ENCODE results near the gene ZNF827. TPM values are rescaled to one million over a fixed set of nuclear protein-coding genes. Genes with fewer than 3 reads are reported as not detected.

The ZNF827 gene
- total RNA-seq, 1 donor from 2014 or later = 17.0 TPM

DNA sequence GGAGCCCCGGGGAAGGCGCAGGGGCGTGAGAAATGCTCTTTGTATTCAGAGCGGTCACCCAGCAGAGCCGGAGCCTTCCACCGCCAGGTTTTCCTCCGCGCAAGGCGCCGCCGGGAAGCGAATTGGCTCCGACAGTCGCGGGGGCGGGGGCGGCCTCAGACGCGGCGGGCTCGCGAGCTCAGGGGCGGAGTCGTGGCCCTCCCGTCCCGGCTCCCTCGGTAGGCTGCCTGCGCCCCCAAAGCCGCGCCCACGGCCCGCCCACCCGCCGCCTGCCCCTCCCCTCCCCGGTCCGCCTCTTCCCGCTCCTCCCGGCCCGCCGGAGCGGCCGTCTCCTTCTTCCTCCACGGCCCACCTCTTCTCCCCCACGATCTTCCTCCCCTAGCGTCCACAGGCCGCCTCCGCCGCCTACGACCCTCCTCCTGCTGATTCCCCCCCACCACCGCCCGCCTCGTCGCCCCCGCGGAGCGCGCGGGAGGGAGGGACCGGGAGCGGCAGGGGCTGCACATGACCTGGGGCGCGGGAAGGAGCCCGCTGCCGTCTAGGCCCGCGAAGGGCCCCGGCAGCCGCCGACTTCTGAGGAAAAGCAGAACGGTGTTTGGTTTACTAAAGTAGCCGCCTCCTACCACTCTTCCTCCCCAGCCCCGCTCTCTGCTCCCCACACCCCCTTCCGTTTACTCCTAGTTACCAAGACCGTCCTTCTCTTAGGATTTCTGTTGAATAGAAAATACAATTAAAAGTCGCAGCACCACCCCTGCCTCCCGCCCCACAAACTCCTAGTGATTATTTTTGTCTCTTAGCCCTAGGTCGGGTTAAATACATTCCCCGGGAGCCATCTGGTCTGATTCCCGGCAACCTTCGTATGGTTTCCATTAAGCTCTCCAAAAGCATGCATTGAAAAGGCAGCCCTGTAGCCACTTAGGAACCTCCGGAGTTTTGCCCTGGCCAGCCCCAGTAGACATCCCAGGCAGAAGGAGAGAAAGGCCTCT, 205.4 kb downstream of the ZNF827 start:
- intact Hi-C loops (cut with micrococcal nuclease) = loop anchor here (1.0 to 2.0 kb wide), 8 partner anchors 75 to 1884 kb away; partner anchors contain the start of genes ABCE1, ANAPC10, LSM6 and MMAA

DNA sequence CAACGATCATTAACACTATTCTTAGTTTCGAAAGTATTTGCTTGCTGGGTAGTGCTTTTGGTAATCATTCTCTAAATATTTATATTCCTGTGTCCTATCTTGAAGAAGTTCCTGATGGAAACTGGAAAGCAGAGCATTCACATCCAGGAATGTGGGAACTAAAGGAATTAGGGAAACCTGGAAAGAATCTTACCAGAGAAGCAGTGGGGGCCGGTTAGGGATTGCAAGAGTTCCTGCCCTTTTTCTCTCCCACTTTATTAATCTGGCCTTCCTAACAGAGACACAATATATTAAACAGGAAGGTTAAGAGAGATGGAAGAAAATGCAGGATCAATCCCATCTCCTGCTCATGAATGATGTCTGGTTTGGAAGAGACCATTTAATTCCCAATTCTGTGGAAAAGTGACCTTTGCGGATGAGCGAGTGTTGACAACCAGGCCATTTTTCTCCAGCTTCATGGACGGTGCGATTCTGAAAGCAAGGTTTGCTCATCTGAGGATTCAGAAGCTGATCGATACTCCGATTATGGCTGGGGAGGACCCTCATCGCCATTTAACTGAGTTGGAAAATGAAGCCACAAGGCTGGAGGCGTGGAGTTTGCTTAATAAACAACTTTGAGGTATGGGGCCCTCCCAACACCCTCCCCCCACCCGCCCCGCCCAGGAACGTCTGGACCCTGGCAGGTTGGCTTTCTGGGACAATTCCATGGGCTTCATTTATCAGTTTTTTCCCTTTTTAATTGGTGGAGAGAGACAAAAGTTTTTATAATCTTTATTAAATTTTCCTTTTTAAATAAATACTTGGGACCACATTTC, 206.4 kb downstream of the ZNF827 start:
- intact Hi-C loops (cut with micrococcal nuclease) = loop anchor here (1.0 to 2.0 kb wide), 5 partner anchors 97 to 1885 kb away; partner anchors contain the start of genes ABCE1, ANAPC10, LSM6 and OTUD4

DNA sequence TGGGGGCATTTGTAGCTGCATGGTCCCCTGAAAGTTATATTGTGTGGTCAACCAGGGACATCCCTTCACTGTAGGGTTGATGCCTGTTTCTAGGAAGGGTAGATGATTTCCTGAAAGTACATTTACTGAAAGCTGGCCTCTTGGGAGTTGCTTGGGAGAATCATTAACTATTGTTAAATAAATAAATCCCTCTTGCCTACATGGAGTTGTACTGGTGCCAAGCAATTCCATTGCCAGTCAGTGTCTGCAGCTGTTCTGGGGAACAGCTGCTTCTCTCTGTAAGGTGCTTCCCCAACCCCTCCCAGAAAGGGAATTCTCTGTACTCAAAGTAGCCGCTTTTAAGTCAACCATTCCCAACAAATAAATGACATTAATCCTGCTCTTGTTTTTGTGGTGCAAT, 207.6 kb downstream of the ZNF827 start:
- intact Hi-C loops (cut with micrococcal nuclease) = no loop called here

DNA sequence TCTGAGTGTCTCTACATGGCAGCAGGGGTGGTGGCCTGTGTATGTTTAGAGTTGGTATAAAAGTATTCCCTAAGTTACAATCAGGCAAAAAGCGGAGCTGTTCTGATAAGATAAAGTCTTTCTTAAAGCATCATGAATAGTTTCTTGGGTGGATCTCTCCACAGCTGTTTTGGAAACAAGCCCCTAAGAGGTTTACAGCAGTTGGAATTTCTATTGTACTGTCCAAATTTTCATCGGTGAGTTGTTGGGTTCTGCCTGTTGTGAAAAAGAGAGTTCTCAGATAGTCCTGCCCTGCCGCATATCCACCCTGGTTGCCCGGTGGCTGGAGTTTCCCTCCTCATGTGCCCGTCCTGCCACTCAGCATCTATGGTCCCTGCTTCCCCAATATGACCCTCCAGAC, 208.6 kb downstream of the ZNF827 start:
- intact Hi-C loops (cut with micrococcal nuclease) = no loop called here

DNA sequence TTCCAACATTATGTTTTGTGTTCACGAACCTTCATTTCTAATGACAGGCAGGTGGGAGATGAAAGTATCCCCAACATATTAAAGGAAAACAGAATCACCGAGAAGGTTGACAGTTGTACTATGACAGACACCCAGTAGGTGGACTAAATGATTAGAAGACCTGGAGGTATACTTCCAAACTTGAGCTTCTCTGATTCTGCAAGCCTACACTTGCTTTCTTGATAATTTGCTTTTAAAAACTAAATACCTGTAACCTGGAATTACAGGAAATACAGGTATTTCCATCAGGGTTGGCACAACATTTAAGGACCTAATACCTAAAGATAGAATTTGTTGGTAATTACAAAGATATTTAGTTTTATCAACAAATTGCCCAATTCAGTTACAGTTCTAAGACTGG, 215.3 kb downstream of the ZNF827 start:
- intact Hi-C loops (cut with micrococcal nuclease) = no loop called here

DNA sequence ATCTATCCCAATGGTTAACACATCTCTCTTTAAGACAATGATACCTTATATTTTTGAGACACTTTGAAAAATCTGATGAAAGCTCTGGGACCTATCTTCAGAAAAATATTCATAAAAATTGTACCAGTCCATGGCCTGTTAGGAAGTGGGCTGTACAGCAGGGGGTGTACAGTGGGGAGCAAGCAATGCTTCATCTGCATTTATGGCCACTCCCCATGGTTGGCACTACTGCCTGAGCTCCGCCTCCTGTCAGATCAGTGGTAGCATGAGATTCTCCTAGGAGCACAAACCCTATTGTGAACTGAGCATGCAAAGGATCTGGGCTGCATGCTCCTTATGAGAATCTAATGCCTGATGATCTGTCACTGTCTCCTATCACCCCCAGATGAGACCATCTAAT, 216.1 kb downstream of the ZNF827 start:
- intact Hi-C loops (cut with micrococcal nuclease) = no loop called here

DNA sequence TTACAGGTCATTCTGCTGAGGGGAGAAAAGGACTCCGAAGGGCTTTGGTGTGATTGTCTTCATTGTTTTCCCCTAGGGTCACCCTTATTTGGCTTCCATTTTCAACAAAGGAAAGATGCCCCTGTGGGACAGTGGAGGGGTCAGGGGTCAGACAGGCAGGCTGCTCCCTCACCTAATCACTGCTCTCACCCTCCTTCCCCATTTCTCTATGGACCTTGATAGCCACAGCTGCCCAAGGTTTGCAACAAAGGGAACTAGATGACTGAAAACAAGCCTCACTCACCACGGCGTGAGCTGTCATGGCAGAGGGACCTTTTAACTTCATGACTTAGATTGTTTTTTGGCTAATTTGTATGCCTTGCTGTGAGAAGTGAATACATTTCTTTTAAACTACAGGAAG, 218.0 kb downstream of the ZNF827 start:
- intact Hi-C loops (cut with micrococcal nuclease) = no loop called here

DNA sequence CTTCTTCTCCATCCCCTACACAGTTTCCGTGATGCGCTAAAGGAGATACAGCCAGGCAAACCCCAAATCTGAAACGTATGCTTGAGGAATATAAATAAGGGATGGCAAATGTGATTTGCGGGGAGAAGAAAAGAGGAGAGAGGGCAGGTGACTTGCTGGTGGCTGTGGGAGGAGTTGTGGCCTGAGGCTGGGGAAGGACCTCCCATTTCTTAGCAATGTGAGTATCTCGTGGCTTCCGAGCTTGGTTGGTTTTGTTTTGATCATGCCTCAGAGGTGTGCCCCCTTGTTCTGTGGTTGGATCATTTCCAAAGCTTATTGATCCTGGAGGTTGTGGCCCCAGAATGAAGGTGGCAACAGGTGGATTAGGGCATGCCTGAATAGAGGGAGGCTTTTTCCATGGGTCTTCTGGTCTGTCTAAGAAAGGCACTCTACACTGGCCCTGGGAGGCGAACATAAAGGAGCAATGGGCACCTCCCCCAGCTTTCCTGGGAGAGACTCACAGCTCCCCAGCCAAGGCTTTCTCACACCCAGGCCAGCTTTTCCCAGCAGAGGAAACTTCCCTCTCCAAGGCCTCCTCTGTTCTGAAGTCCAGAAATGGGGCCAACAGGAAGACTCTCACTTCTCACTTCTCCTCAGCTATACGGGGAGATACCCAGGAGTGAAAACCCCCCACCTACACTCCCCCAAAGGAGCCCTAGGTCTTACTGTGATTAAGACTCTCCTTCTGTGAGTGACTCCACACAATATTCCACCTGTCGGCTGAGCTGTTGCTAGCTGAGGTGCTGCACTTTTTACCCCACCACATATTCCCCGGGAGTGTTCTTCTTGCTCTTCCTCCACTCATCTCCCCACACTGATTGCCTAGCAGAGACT, 218.6 kb downstream of the ZNF827 start:
- intact Hi-C loops (cut with micrococcal nuclease) = no loop called here

DNA sequence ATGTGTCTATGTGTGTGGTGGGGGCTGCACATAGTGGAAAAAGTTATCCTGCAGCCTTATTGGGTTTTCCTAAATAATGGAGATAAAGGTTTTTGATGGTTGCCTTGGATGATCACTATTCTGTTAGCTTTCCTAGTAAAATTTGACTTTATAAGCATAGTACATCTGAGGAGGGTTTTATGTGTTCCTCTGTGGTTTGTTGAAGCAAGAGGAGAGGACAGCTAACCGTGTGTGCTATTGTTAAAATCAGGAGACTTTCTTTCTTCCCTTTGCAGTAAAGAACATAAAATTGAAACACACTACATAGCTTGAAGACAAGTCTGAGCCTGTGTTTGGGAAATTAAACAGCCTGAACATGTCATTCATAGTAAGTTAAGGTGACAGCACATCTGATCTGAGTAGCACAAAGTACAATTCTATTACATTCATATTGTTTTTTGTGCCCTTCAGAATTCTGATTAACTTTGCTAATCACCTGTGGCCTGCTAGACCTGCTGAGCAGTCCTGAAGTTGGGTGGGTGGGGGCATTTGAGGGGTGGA, 221.9 kb downstream of the ZNF827 start:
- intact Hi-C loops (cut with micrococcal nuclease) = no loop called here

DNA sequence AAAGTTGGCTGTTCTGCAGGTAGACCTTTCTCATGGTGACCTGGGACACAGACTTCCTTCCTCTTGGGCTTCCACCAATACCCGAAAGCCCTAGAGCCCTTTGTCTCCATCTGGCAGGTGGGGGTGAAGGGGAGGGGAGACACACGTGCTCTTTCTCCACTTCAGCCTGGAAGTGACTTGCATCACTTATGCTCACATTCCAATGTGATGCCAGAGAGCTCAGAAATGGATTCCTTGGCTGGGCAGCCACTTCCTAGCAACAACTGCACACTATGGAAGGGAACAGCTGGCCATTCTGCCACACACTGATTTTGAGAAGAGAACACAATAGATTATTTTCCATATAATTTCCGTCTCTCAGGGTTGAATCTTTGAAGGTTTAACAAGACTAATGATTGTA, 222.4 kb downstream of the ZNF827 start:
- intact Hi-C loops (cut with micrococcal nuclease) = no loop called here

DNA sequence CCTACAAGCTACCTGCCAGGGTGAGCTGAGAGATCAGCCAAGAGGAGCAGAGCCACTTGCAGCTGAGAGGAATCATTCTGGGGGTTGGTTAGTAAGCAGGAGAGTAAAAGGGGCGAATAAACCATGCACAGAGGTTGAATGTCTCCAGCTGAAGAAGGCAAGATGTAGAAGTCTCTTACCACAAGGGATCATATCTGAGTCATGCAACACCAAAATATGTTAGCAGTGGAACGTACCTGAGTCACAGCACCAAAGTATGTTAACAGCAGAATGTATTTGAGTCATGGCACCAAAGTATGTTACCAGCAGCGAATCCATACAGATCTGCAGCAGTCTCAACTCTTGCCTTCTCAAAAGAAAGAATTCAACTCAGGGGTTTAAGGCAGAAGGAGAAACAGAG, 228.8 kb downstream of the ZNF827 start:
- intact Hi-C loops (cut with micrococcal nuclease) = no loop called here

DNA sequence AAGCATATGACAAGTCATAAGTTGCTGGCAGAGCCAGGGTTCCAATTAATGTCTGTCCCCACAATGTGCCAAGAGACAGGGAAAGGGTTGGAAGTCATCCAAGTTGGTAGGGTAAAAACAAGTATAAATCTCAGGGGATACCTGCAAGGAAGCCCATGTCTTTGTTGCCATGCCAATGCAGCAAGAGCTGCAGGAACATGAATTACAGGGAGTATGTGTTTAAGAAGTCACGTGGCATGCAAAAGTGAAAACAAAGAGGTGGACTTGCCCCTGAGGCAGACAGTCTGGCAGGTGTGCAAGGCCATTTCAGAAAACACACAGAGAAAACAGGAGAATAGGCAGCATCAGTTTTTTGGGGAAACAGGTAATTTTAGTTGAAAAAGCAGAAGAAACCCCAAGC, 229.3 kb downstream of the ZNF827 start:
- intact Hi-C loops (cut with micrococcal nuclease) = no loop called here

Other genes starting within 250 kb of the ZNF827 start
- gene LSM6, start 236.9 kb upstream of the ZNF827 start, total RNA-seq = 41.2 and 47.6 TPM in 2 replicates